BLaER1 (cell line): ENCODE results near the gene ZDHHC11B.
"Not testable (repeated sequence)": the region's sequence is repeated elsewhere in the genome, so short reads cannot be mapped to it uniquely, and the experiment has no call there.

Experiments used
- H3K27ac ChIP-seq: shearing (Covaris generic); formaldehyde crosslinking; 2 replicates; pipeline ENCODE4 v1.8.1; 2022
- H3K27me3 ChIP-seq: shearing (Covaris generic); formaldehyde crosslinking; 2 replicates; pipeline ENCODE4 v1.8.1; 2022
- H3K36me3 ChIP-seq: shearing (Covaris generic); formaldehyde crosslinking; 2 replicates; pipeline ENCODE4 v1.8.1; 2022
- H3K4me1 ChIP-seq: shearing (Covaris generic); formaldehyde crosslinking; 2 replicates; pipeline ENCODE4 v1.8.1; 2022
- H3K4me2 ChIP-seq: shearing (Covaris generic); formaldehyde crosslinking; 2 replicates; pipeline ENCODE4 v1.8.1; 2022
- H3K4me3 ChIP-seq: shearing (Covaris generic); formaldehyde crosslinking; 2 replicates; pipeline ENCODE4 v1.8.1; 2022
- H3K9ac ChIP-seq: shearing (Covaris generic); formaldehyde crosslinking; 2 replicates; pipeline ENCODE4 v1.8.1; 2022
- H3K9me3 ChIP-seq: shearing (Covaris generic); formaldehyde crosslinking; 2 replicates; pipeline ENCODE4 v1.8.1; 2022
- H4K20me1 ChIP-seq: shearing (Covaris generic); formaldehyde crosslinking; 2 replicates; pipeline ENCODE4 v1.8.1; 2022
- Cebpa-rat ChIP-seq: shearing (Covaris generic); IDR thresholded peaks from 2 replicates; pipeline ENCODE4 v1.8.1; 2022

The ZDHHC11B gene

GRCh38 chr5:717143-717542 is 67.4 kb downstream of the ZDHHC11B start:
- Histone ChIP-seq H3K4me1 (no peaks in the 10 kb centered on the region), H4K20me1 (no peaks in the 10 kb centered on the region), H3K9me3 (peaks cover 14% of the 10 kb centered on the region), H3K27me3 (no peaks in the 10 kb centered on the region), H3K36me3 (no peaks in the 10 kb centered on the region), H3K4me2 (no peak overlapping the region), H3K9ac (no peak overlapping the region), H3K4me3 (no peak overlapping the region), H3K27ac (no peak overlapping the region)
- no peak for TF ChIP-seq Cebpa-rat

- H3K4me3 ChIP-seq, H3K27ac ChIP-seq, H4K20me1 ChIP-seq, H3K4me1 ChIP-seq, H3K9ac ChIP-seq, H3K4me2 ChIP-seq, H3K36me3 ChIP-seq, H3K27me3 ChIP-seq: not testable (repeated sequence)
- H3K9me3 ChIP-seq, result peaks cover 14% of the 10 kb centered on the region
Observed at GRCh38 chr5:716740-717139, 67.8 kb downstream of the ZDHHC11B start.

GRCh38 chr5:715636-716035 is 68.9 kb downstream of the ZDHHC11B start:
- not testable (repeated sequence) for H3K27ac ChIP-seq, H3K9ac ChIP-seq, H3K27me3 ChIP-seq, H3K4me3 ChIP-seq, H3K4me1 ChIP-seq, H3K36me3 ChIP-seq, H4K20me1 ChIP-seq, H3K4me2 ChIP-seq
- peaks cover 19% of the 10 kb centered on the region for H3K9me3 ChIP-seq

GRCh38 chr5:714215-715118 is 70.1 kb downstream of the ZDHHC11B start:
- H3K9ac ChIP-seq, H3K27me3 ChIP-seq, H3K27ac ChIP-seq, H4K20me1 ChIP-seq, H3K4me3 ChIP-seq, H3K36me3 ChIP-seq, H3K4me2 ChIP-seq, H3K4me1 ChIP-seq: not testable (repeated sequence)
- peaks cover 17% of the 10 kb centered on the region for H3K9me3 ChIP-seq

GRCh38 chr5:713686-714085 is 70.8 kb downstream of the ZDHHC11B start:
- not testable (repeated sequence) for H3K27me3 ChIP-seq, H3K4me2 ChIP-seq, H4K20me1 ChIP-seq, H3K4me1 ChIP-seq, H3K36me3 ChIP-seq, H3K4me3 ChIP-seq, H3K9ac ChIP-seq, H3K27ac ChIP-seq
- H3K9me3 ChIP-seq, result peaks cover 21% of the 10 kb centered on the region

GRCh38 chr5:708848-709517 is 75.5 kb downstream of the ZDHHC11B start:
- H3K36me3 ChIP-seq, H3K4me2 ChIP-seq, H3K9ac ChIP-seq, H3K4me1 ChIP-seq, H4K20me1 ChIP-seq, H3K27ac ChIP-seq, H3K27me3 ChIP-seq, H3K4me3 ChIP-seq: not testable (repeated sequence)
- peaks cover 21% of the 10 kb centered on the region for H3K9me3 ChIP-seq

GRCh38 chr5:708374-708773 is 76.2 kb downstream of the ZDHHC11B start:
- H3K27ac ChIP-seq, H3K4me1 ChIP-seq, H3K36me3 ChIP-seq, H3K4me3 ChIP-seq, H3K4me2 ChIP-seq, H3K27me3 ChIP-seq, H3K9ac ChIP-seq, H4K20me1 ChIP-seq: not testable (repeated sequence)
- H3K9me3 ChIP-seq, result peaks cover 21% of the 10 kb centered on the region

- peaks cover 17% of the 10 kb centered on the region for H3K9me3 ChIP-seq
- H3K27ac ChIP-seq, H4K20me1 ChIP-seq, H3K4me3 ChIP-seq, H3K4me2 ChIP-seq, H3K4me1 ChIP-seq, H3K27me3 ChIP-seq, H3K36me3 ChIP-seq, H3K9ac ChIP-seq: not testable (repeated sequence)
Observed at GRCh38 chr5:706127-706526, 78.4 kb downstream of the ZDHHC11B start.

GRCh38 chr5:696753-697702 is 87.5 kb downstream of the ZDHHC11B start:
- H3K4me3 ChIP-seq, H3K4me2 ChIP-seq, H3K9me3 ChIP-seq, H3K4me1 ChIP-seq, H3K9ac ChIP-seq, H4K20me1 ChIP-seq, H3K36me3 ChIP-seq, H3K27ac ChIP-seq: not testable (repeated sequence)
- peaks cover 17% of the 10 kb centered on the region for H3K27me3 ChIP-seq

- H3K4me1 ChIP-seq, H3K27ac ChIP-seq, H3K4me2 ChIP-seq, H3K9ac ChIP-seq, H3K4me3 ChIP-seq, H4K20me1 ChIP-seq, H3K36me3 ChIP-seq, H3K9me3 ChIP-seq: not testable (repeated sequence)
- peaks cover 20% of the 10 kb centered on the region for H3K27me3 ChIP-seq
Observed at GRCh38 chr5:696191-696590, 88.3 kb downstream of the ZDHHC11B start.

- not testable (repeated sequence) for H3K36me3 ChIP-seq, H3K4me1 ChIP-seq, H4K20me1 ChIP-seq, H3K4me3 ChIP-seq, H3K9ac ChIP-seq, H3K4me2 ChIP-seq, H3K27ac ChIP-seq, H3K9me3 ChIP-seq
- peaks cover 20% of the 10 kb centered on the region for H3K27me3 ChIP-seq
Observed at GRCh38 chr5:695475-695874, 89.1 kb downstream of the ZDHHC11B start.

GRCh38 chr5:694042-694431 is 90.5 kb downstream of the ZDHHC11B start:
- H3K9me3 ChIP-seq, H3K36me3 ChIP-seq, H3K4me2 ChIP-seq: not testable (repeated sequence)

GRCh38 chr5:693271-694041 is 91.1 kb downstream of the ZDHHC11B start, which contains the start of gene TPPP:
TPPP (minus strand) TSS chr5:693352; CDS start chr5:678060, 15,292 bp downstream.
- not testable (repeated sequence) for H3K27ac ChIP-seq, H3K4me1 ChIP-seq, H3K36me3 ChIP-seq, H3K9ac ChIP-seq, H4K20me1 ChIP-seq, H3K9me3 ChIP-seq
- Histone ChIP-seq H3K4me2 (peak within 1 kb of the TSS; percentile 88), H3K27me3 (peaks cover 20% of the 10 kb centered on the region), H3K4me3 (peak within 1 kb of the TSS; percentile 64)

More at GRCh38 chr5:694042-694431, 90.5 kb downstream of the ZDHHC11B start:
- H3K9ac ChIP-seq, H3K27ac ChIP-seq, H3K4me1 ChIP-seq, H4K20me1 ChIP-seq, H3K4me3 ChIP-seq: not testable (repeated sequence)
- H3K27me3 ChIP-seq, result peaks cover 20% of the 10 kb centered on the region
